HCT116 (cell line): ENCODE data around the gene SPAG6. TPM values are rescaled to one million over a fixed set of nuclear protein-coding genes. Genes with fewer than 3 reads are reported as not detected.

Experiments used
- ATAC-seq: fragments of 200-7000 bp; cut with Tn5 transposase; 2 replicates; pipeline ENCODE4 v1.9.1; 2020; ENCODE audit warnings: mild to moderate bottlenecking, moderate library complexity
- BruUV-seq: library from RNA; stranded (reverse); fragments of 400-500 nt; replicated peaks from 2 replicates; lab custom pipeline; 2021; lab: Mats Ljungman, UMichigan
- CTCF ChIA-PET: fragments of 300-600 bp; sonication (Branson Sonifier 250); formaldehyde crosslinking; loops from one replicate; lab custom pipeline; 2021; ENCODE audit warnings: antibody characterized with exemption; lab: Charles Lee
- POLR2A ChIA-PET: fragments of 300-600, 350-600 bp; sonication (Branson Sonifier 250); formaldehyde crosslinking; loops from one replicate; lab custom pipeline; 2021; ENCODE audit warnings: antibody characterized with exemption; lab: Charles Lee
- RAD21 ChIA-PET, 2 experiments: fragments of 300-600 bp; sonication (Branson Sonifier 250); formaldehyde crosslinking; loops; one replicate each; lab custom pipeline; 2023; ENCODE audit warnings: low total read pairs in 2 of 2; ENCODE audit not compliant: uncharacterized antibody in 2 of 2, unreplicated experiment in 2 of 2, low non-redundant PET in 1 of 2; lab: Charles Lee
- DNase-seq: peaks from one replicate; pipeline ENCODE4 v3.0.0-alpha.2; 2010; ENCODE audit warnings: low read depth, low spot score
- H2AFZ ChIP-seq: fragments of 200-600 bp; shearing (Covaris generic), sonication (generic); 2 replicates; pipeline ENCODE4 v1.6.1; 2017; ENCODE audit warnings: low read depth, mixed run types, mixed read lengths, antibody characterized with exemption, low read length; ENCODE audit not compliant: poor library complexity, severe bottlenecking
- H3K27ac ChIP-seq: 2 replicates; pipeline ENCODE4 v1.5.1; 2012; ENCODE audit warnings: low read depth, low read length
- H3K27me3 ChIP-seq: fragments of 200-600 bp; sonication (generic); 2 replicates; pipeline ENCODE4 v1.6.1; 2016; ENCODE audit warnings: mixed run types, low read length, mixed read lengths; ENCODE audit not compliant: insufficient read depth
- H3K36me3 ChIP-seq, 2 experiments: fragments of 200-500 bp in 1 of 2; fragments of 200-600 bp in 1 of 2; sonication (Bioruptor generic) in 1 of 2; sonication (generic) in 1 of 2; 2 replicates each; pipeline versions ENCODE4 v1.5.1 to v1.6.1; 2014 to 2016; ENCODE audit warnings: low read length in 2 of 2, inconsistent platforms in 1 of 2, mixed read lengths in 1 of 2, mixed run types in 1 of 2; ENCODE audit not compliant: insufficient read depth in 2 of 2, control insufficient read depth in 1 of 2
- H3K4me1 ChIP-seq, 2 experiments: fragments of 200-600 bp in 1 of 2; sonication (generic) in 1 of 2; 2 replicates each; pipeline versions ENCODE4 v1.5.1 to v1.6.1; 2012 to 2017; ENCODE audit warnings: low read length in 2 of 2, inconsistent platforms in 1 of 2, mild to moderate bottlenecking in 1 of 2, mixed read lengths in 1 of 2, mixed run types in 1 of 2, moderate library complexity in 1 of 2; ENCODE audit not compliant: insufficient read depth in 2 of 2, control insufficient read depth in 1 of 2
- H3K4me2 ChIP-seq: fragments of 200-600 bp; sonication (generic); 2 replicates; pipeline ENCODE4 v1.6.1; 2017; ENCODE audit warnings: mixed run types, low read length, mixed read lengths
- H3K4me3 ChIP-seq, 2 experiments: fragments of 200-600 bp in 1 of 2; sonication (generic) in 1 of 2; replicated peaks in 1 of 2; 2 replicates each; pipeline ENCODE4 v1.5.1; 2011 to 2016; ENCODE audit warnings: low read length in 2 of 2, control low read depth in 1 of 2, low read depth in 1 of 2, mild to moderate bottlenecking in 1 of 2, mixed read lengths in 1 of 2, mixed run types in 1 of 2
- H3K79me2 ChIP-seq: fragments of 200-600 bp; sonication (generic); 2 replicates; pipeline ENCODE4 v1.6.1; 2017; ENCODE audit warnings: mild to moderate bottlenecking, mixed run types, low read length, moderate library complexity, mixed read lengths; ENCODE audit not compliant: insufficient read depth
- H3K9ac ChIP-seq: fragments of 200-600 bp; sonication (generic); 2 replicates; pipeline ENCODE4 v1.6.1; 2016; ENCODE audit warnings: low read length, mixed read lengths
- H3K9me2 ChIP-seq: fragments of 200-600 bp; sonication (generic), shearing (Covaris generic); 2 replicates; pipeline ENCODE4 v1.6.1; 2017; ENCODE audit warnings: mixed run types, mild to moderate bottlenecking, moderate library complexity; ENCODE audit not compliant: insufficient read depth
- H3K9me3 ChIP-seq, 2 experiments: fragments of 200-500 bp in 1 of 2; fragments of 200-600 bp in 1 of 2; sonication (Bioruptor generic) in 1 of 2; sonication (generic) in 1 of 2; 2 replicates each; pipeline ENCODE4 v1.6.1; 2014 to 2017; ENCODE audit warnings: low read length in 2 of 2, mixed read lengths in 2 of 2, inconsistent platforms in 1 of 2, low read depth in 1 of 2, mild to moderate bottlenecking in 1 of 2, mixed run types in 1 of 2, moderate library complexity in 1 of 2; ENCODE audit not compliant: control insufficient read depth in 1 of 2, insufficient read depth in 1 of 2
- H4K20me1 ChIP-seq: fragments of 200-600 bp; sonication (generic), shearing (Covaris generic); 2 replicates; pipeline ENCODE4 v1.6.1; 2017; ENCODE audit warnings: mixed run types, mild to moderate bottlenecking, moderate library complexity; ENCODE audit not compliant: insufficient read depth
- CEBPB ChIP-seq: IDR thresholded peaks from 2 replicates; pipeline ENCODE4 v1.6.1; 2012; ENCODE audit warnings: low read depth
- EZH2 ChIP-seq: fragments of 200-600 bp; sonication (generic); IDR thresholded peaks from 2 replicates; pipeline ENCODE4 v1.6.1; 2017; ENCODE audit warnings: antibody characterized with exemption, mixed run types
- JUND ChIP-seq: IDR thresholded peaks from 2 replicates; pipeline ENCODE4 v1.6.1; 2012
- POLR2A ChIP-seq: IDR thresholded peaks from 2 replicates; pipeline ENCODE4 v1.7.0; 2011; ENCODE audit warnings: borderline replicate concordance; ENCODE audit not compliant: insufficient read depth, insufficient read length; ENCODE audit errors: extremely low read depth
- SIN3A ChIP-seq: IDR thresholded peaks from 2 replicates; pipeline ENCODE4 v1.6.1; 2012; ENCODE audit warnings: low read depth
- SP1 ChIP-seq: IDR thresholded peaks from 2 replicates; pipeline ENCODE4 v1.6.1; 2012; ENCODE audit warnings: low read depth
- SRF ChIP-seq: IDR thresholded peaks from 2 replicates; pipeline ENCODE4 v1.6.1; 2012; ENCODE audit warnings: low read depth
- intact Hi-C: fragments of 100-400 bp; cut with micrococcal nuclease; formaldehyde crosslinking; loops from 2 replicates; pipeline ENCODE4 v1.10.0; 2022
- total RNA-seq: library from RNA; stranded (reverse); gene quantifications from one replicate; pipeline ENCODE4 v1.2.1, GENCODE V29; 2021; ENCODE audit not compliant: unreplicated experiment
- TF ChIP-seq, protein P1 (sequence below): IDR thresholded peaks from 2 replicates; pipeline ENCODE4 v1.6.1; 2012
- TF ChIP-seq, protein P2 (sequence below): IDR thresholded peaks from 2 replicates; pipeline ENCODE4 v1.6.1; 2011; ENCODE audit warnings: mild to moderate bottlenecking, low read length, moderate library complexity; ENCODE audit not compliant: insufficient replicate concordance; ENCODE audit errors: extremely low read depth
- TF ChIP-seq, protein P3 (sequence below): IDR thresholded peaks from 2 replicates; pipeline ENCODE4 v1.6.1; 2012

The SPAG6 gene
- total RNA-seq, 1 experiment from 2014 or later: not detected

DNA sequence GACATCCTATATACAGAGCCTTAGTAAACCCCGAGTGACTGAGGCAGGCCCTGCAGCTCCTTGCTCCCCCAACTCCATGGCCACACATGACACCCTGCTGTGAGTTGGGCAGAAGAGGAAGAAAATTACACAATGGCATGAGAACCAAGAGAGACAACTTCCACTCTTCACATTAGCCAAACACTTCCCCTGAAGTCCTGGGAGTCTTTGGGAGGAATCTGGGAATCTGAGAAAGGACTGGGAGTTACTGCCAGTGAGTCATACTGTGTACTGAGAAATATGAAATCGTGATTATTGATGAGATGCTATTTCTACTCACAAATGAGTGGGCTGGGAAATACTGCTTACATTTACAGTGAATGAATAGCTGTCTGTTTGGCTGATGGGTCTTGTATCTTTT, 116.6 kb downstream of the SPAG6 start (continued):
- TF ChIP-seq SIN3A: no peak
- TF ChIP-seq POLR2A: no peak
- no peak for TF ChIP-seq CEBPB
- TF ChIP-seq, all 23 proteins: peak for 0

DNA sequence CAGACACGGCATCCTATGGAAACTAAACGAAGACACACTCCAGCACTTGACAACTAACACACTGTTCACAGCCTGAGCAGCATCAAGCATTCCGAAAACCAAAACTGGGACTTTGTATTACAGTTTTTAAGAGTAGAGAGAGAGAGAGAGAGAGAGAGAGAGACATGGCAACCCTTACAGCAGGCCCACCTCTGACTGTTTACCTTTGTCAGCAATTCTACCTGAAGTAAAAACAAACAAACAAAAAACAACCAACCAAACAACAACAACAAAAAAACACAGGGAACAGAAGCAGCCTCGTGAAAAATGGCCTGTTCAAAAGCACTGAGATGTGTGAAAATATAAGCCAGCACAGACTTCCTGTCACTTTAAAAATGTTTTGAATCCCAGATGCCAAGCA, 118.0 kb downstream of the SPAG6 start:
- RAD21 ChIA-PET: no interaction called here
- no peak overlapping the region for H3K4me3 ChIP-seq
- no peak for ATAC-seq
- no peaks in the 10 kb centered on the region for H4K20me1 ChIP-seq
- no peaks in the 10 kb centered on the region for H3K4me1 ChIP-seq
- intact Hi-C loops: no loop called here
- TF ChIP-seq SP1 (no peak), SRF (no peak), SIN3A (no peak), EZH2 (no peak), JUND (no peak), CEBPB (no peak)
- TF ChIP-seq, protein P1, sequence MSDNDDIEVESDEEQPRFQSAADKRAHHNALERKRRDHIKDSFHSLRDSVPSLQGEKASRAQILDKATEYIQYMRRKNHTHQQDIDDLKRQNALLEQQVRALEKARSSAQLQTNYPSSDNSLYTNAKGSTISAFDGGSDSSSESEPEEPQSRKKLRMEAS: no peak
- TF ChIP-seq, protein P2, sequence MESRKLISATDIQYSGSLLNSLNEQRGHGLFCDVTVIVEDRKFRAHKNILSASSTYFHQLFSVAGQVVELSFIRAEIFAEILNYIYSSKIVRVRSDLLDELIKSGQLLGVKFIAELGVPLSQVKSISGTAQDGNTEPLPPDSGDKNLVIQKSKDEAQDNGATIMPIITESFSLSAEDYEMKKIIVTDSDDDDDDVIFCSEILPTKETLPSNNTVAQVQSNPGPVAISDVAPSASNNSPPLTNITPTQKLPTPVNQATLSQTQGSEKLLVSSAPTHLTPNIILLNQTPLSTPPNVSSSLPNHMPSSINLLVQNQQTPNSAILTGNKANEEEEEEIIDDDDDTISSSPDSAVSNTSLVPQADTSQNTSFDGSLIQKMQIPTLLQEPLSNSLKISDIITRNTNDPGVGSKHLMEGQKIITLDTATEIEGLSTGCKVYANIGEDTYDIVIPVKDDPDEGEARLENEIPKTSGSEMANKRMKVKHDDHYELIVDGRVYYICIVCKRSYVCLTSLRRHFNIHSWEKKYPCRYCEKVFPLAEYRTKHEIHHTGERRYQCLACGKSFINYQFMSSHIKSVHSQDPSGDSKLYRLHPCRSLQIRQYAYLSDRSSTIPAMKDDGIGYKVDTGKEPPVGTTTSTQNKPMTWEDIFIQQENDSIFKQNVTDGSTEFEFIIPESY: no peak
- TF ChIP-seq, protein P3, sequence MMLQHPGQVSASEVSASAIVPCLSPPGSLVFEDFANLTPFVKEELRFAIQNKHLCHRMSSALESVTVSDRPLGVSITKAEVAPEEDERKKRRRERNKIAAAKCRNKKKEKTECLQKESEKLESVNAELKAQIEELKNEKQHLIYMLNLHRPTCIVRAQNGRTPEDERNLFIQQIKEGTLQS: no peak
- CTCF ChIA-PET: no interaction called here
- H2AFZ ChIP-seq: no peak overlapping the region
- no peaks in the 10 kb centered on the region for H3K36me3 ChIP-seq
- no peak overlapping the region for H3K9ac ChIP-seq
- H3K27me3 ChIP-seq: no peaks in the 10 kb centered on the region
- no peaks in the 10 kb centered on the region for H3K79me2 ChIP-seq
- POLR2A ChIA-PET: no interaction called here
- H3K4me2 ChIP-seq: no peak overlapping the region
- H3K27ac ChIP-seq: no peak overlapping the region
- H3K9me2 ChIP-seq: no peaks in the 10 kb centered on the region
- no peak for DNase-seq
- no TSS peak for BruUV-seq
- H3K9me3 ChIP-seq: no peaks in the 10 kb centered on the region
